Measurements from ENCODE around the gene DKK3.

Gene DKK3

GRCh38 chr11:11944444-11944843 is 64.0 kb downstream of the DKK3 start:
- H2AK5ac ChIP-seq (ENCODE audit: low read depth, low read length) = no peak overlapping the region
- H3K4me1 ChIP-seq (ENCODE audit: control insufficient read depth in 2 of 2, insufficient read depth in 1 of 2, low read depth in 1 of 2, low read length in 2 of 2) = peaks cover 0 to 5% of the 10 kb centered on the region in 2 donors
- no peak overlapping the region for H2BK15ac ChIP-seq (ENCODE audit: low read length)
- H2BK120ac ChIP-seq (ENCODE audit: low read depth, low read length) = no peak overlapping the region
- no peak overlapping the region for H3K9ac ChIP-seq (ENCODE audit: low read depth, low read length, poor library complexity)
- DNase-seq (ENCODE audit: low spot score) = no peak
- no peak overlapping the region for H2AFZ ChIP-seq (ENCODE audit: low read length)
- H4K8ac ChIP-seq (ENCODE audit: low read depth, low read length) = no peak overlapping the region
- H2BK5ac ChIP-seq (ENCODE audit: low read length) = no peak overlapping the region
- no peak overlapping the region for H3K4me3 ChIP-seq (ENCODE audit: low read length in 2 of 2)
- H3K36me3 ChIP-seq (replicated peaks in 1 of 2; ENCODE audit: control insufficient read depth in 2 of 2, insufficient read depth in 2 of 2, low read length in 2 of 2) = peaks cover 4 to 100% of the 10 kb centered on the region in 2 donors
- no CpG with 5 or more reads among the region's 5 CpGs for WGBS, 2 donors (ENCODE audit: extremely low coverage in 2 of 2, insufficient read length in 2 of 2, insufficient replicate concordance in 1 of 2)
- H3K14ac ChIP-seq (ENCODE audit: low read length) = no peak overlapping the region
- no peak overlapping the region for H3K4ac ChIP-seq (ENCODE audit: low read length)
- no peak overlapping the region for H4K91ac ChIP-seq (ENCODE audit: low read depth, low read length, poor library complexity)
- H3K27me3 ChIP-seq (ENCODE audit: control insufficient read depth in 3 of 3, insufficient read depth in 3 of 3, low read depth in 1 of 3, low read length in 3 of 3) = no peaks in the 10 kb centered on the region
- H3K4me2 ChIP-seq (ENCODE audit: insufficient read depth, low read length, poor library complexity, severe bottlenecking) = no peak overlapping the region
- H3K79me1 ChIP-seq (ENCODE audit: low read depth, low read length) = no peaks in the 10 kb centered on the region
- H2BK12ac ChIP-seq (ENCODE audit: low read length) = no peak overlapping the region
- no peak overlapping the region for H3K18ac ChIP-seq (ENCODE audit: low read length)
- H3K27ac ChIP-seq (replicated peaks; ENCODE audit: low read length) = no peak overlapping the region
- no peaks in the 10 kb centered on the region for H3K9me3 ChIP-seq (replicated peaks in 1 of 2; ENCODE audit: control insufficient read depth in 2 of 2, insufficient read depth in 1 of 2, low read depth in 1 of 2, low read length in 2 of 2)
- H3K23ac ChIP-seq (ENCODE audit: low read depth, low read length, poor library complexity) = no peak overlapping the region

GRCh38 chr11:11942668-11943067 is 65.8 kb downstream of the DKK3 start:
- Histone ChIP-seq H2BK5ac (ENCODE audit: low read length) (no peak overlapping the region), H3K36me3 (replicated peaks in 1 of 2; ENCODE audit: control insufficient read depth in 2 of 2, insufficient read depth in 2 of 2, low read length in 2 of 2) (peaks cover 6 to 100% of the 10 kb centered on the region in 2 donors), H3K18ac (ENCODE audit: low read length) (no peak overlapping the region), H3K4me2 (ENCODE audit: insufficient read depth, low read length, poor library complexity, severe bottlenecking) (no peak overlapping the region), H2BK120ac (ENCODE audit: low read depth, low read length) (no peak overlapping the region), H3K4ac (ENCODE audit: low read length) (no peak overlapping the region), H3K27me3 (ENCODE audit: control insufficient read depth in 3 of 3, insufficient read depth in 3 of 3, low read depth in 1 of 3, low read length in 3 of 3) (no peaks in the 10 kb centered on the region), H3K79me1 (ENCODE audit: low read depth, low read length) (no peaks in the 10 kb centered on the region), H3K27ac (replicated peaks; ENCODE audit: low read length) (no peak overlapping the region), H2BK12ac (ENCODE audit: low read length) (no peak overlapping the region), H3K9ac (ENCODE audit: low read depth, low read length, poor library complexity) (no peak overlapping the region), H3K23ac (ENCODE audit: low read depth, low read length, poor library complexity) (no peak overlapping the region), H2BK15ac (ENCODE audit: low read length) (no peak overlapping the region), H3K4me3 (ENCODE audit: low read length in 2 of 2) (no peak overlapping the region), H3K9me3 (replicated peaks in 1 of 2; ENCODE audit: control insufficient read depth in 2 of 2, insufficient read depth in 1 of 2, low read depth in 1 of 2, low read length in 2 of 2) (no peaks in the 10 kb centered on the region), H3K4me1 (ENCODE audit: control insufficient read depth in 2 of 2, insufficient read depth in 1 of 2, low read depth in 1 of 2, low read length in 2 of 2) (peaks cover 0 to 5% of the 10 kb centered on the region in 2 donors), H2AFZ (ENCODE audit: low read length) (no peak overlapping the region), H3K14ac (ENCODE audit: low read length) (no peak overlapping the region), H4K8ac (ENCODE audit: low read depth, low read length) (no peak overlapping the region), H4K91ac (ENCODE audit: low read depth, low read length, poor library complexity) (no peak overlapping the region), H2AK5ac (ENCODE audit: low read depth, low read length) (no peak overlapping the region)
- WGBS, 2 donors (ENCODE audit: extremely low coverage in 2 of 2, insufficient read length in 2 of 2, insufficient replicate concordance in 1 of 2) = no CpG with 5 or more reads among the region's 3 CpGs
- no peak for DNase-seq (ENCODE audit: low spot score)

GRCh38 chr11:11940551-11940950 is 67.9 kb downstream of the DKK3 start:
- Histone ChIP-seq H3K27me3 (ENCODE audit: control insufficient read depth in 3 of 3, insufficient read depth in 3 of 3, low read depth in 1 of 3, low read length in 3 of 3) (no peaks in the 10 kb centered on the region), H3K79me1 (ENCODE audit: low read depth, low read length) (no peaks in the 10 kb centered on the region), H2BK120ac (ENCODE audit: low read depth, low read length) (no peak overlapping the region), H2BK15ac (ENCODE audit: low read length) (no peak overlapping the region), H3K9ac (ENCODE audit: low read depth, low read length, poor library complexity) (no peak overlapping the region), H3K4me1 (ENCODE audit: control insufficient read depth in 2 of 2, insufficient read depth in 1 of 2, low read depth in 1 of 2, low read length in 2 of 2) (peaks cover 0 to 5% of the 10 kb centered on the region in 2 donors), H2AFZ (ENCODE audit: low read length) (no peak overlapping the region), H3K27ac (replicated peaks; ENCODE audit: low read length) (no peak overlapping the region), H3K18ac (ENCODE audit: low read length) (no peak overlapping the region), H2BK5ac (ENCODE audit: low read length) (no peak overlapping the region), H3K4ac (ENCODE audit: low read length) (no peak overlapping the region), H3K23ac (ENCODE audit: low read depth, low read length, poor library complexity) (no peak overlapping the region), H4K91ac (ENCODE audit: low read depth, low read length, poor library complexity) (no peak overlapping the region), H3K4me2 (ENCODE audit: insufficient read depth, low read length, poor library complexity, severe bottlenecking) (peak overlapping the region; percentile 25), H4K8ac (ENCODE audit: low read depth, low read length) (no peak overlapping the region), H3K14ac (ENCODE audit: low read length) (no peak overlapping the region), H2AK5ac (ENCODE audit: low read depth, low read length) (no peak overlapping the region), H3K36me3 (replicated peaks in 1 of 2; ENCODE audit: control insufficient read depth in 2 of 2, insufficient read depth in 2 of 2, low read length in 2 of 2) (peaks cover 7 to 100% of the 10 kb centered on the region in 2 donors), H2BK12ac (ENCODE audit: low read length) (no peak overlapping the region), H3K4me3 (ENCODE audit: low read length in 2 of 2) (no peak overlapping the region), H3K9me3 (replicated peaks in 1 of 2; ENCODE audit: control insufficient read depth in 2 of 2, insufficient read depth in 1 of 2, low read depth in 1 of 2, low read length in 2 of 2) (no peaks in the 10 kb centered on the region)
- DNase-seq (ENCODE audit: low spot score) = no peak

GRCh38 chr11:11937957-11938356 is 70.5 kb downstream of the DKK3 start:
- Histone ChIP-seq H3K23ac (ENCODE audit: low read depth, low read length, poor library complexity) (no peak overlapping the region), H2BK12ac (ENCODE audit: low read length) (no peak overlapping the region), H3K36me3 (replicated peaks in 1 of 2; ENCODE audit: control insufficient read depth in 2 of 2, insufficient read depth in 2 of 2, low read length in 2 of 2) (peaks cover 7 to 100% of the 10 kb centered on the region in 2 donors), H2AFZ (ENCODE audit: low read length) (no peak overlapping the region), H3K9ac (ENCODE audit: low read depth, low read length, poor library complexity) (no peak overlapping the region), H2BK15ac (ENCODE audit: low read length) (no peak overlapping the region), H3K4me1 (ENCODE audit: control insufficient read depth in 2 of 2, insufficient read depth in 1 of 2, low read depth in 1 of 2, low read length in 2 of 2) (peaks cover 0 to 5% of the 10 kb centered on the region in 2 donors), H4K91ac (ENCODE audit: low read depth, low read length, poor library complexity) (no peak overlapping the region), H3K79me1 (ENCODE audit: low read depth, low read length) (no peaks in the 10 kb centered on the region), H4K8ac (ENCODE audit: low read depth, low read length) (no peak overlapping the region), H3K9me3 (replicated peaks in 1 of 2; ENCODE audit: control insufficient read depth in 2 of 2, insufficient read depth in 1 of 2, low read depth in 1 of 2, low read length in 2 of 2) (no peaks in the 10 kb centered on the region), H3K14ac (ENCODE audit: low read length) (no peak overlapping the region), H3K4me2 (ENCODE audit: insufficient read depth, low read length, poor library complexity, severe bottlenecking) (no peak overlapping the region), H3K27me3 (ENCODE audit: control insufficient read depth in 3 of 3, insufficient read depth in 3 of 3, low read depth in 1 of 3, low read length in 3 of 3) (no peaks in the 10 kb centered on the region), H3K27ac (replicated peaks; ENCODE audit: low read length) (no peak overlapping the region), H3K4me3 (ENCODE audit: low read length in 2 of 2) (no peak overlapping the region), H2BK5ac (ENCODE audit: low read length) (no peak overlapping the region), H2BK120ac (ENCODE audit: low read depth, low read length) (no peak overlapping the region), H2AK5ac (ENCODE audit: low read depth, low read length) (no peak overlapping the region), H3K18ac (ENCODE audit: low read length) (no peak overlapping the region), H3K4ac (ENCODE audit: low read length) (no peak overlapping the region)
- DNase-seq (ENCODE audit: low spot score) = no peak
- WGBS, 2 donors (ENCODE audit: extremely low coverage in 2 of 2, insufficient read length in 2 of 2, insufficient replicate concordance in 1 of 2) = no CpG with 5 or more reads among the region's 1 CpG
